Type B pancreatic cell (in vitro differentiated cells): ENCODE results near the gene ESAM. TPM values are rescaled to one million over a fixed set of nuclear protein-coding genes. Genes with fewer than 3 reads are reported as not detected.
A peak's percentile ranks its signal among the peaks of the same experiment; 100 is the strongest.

Experiments
- DNase-seq: peaks from one replicate; pipeline ENCODE4 v3.0.0; 2021; ENCODE audit warnings: mixed read lengths; ENCODE audit not compliant: unreplicated experiment; ENCODE audit errors: extremely low spot score
- H3K27ac Mint-ChIP-seq: 2 replicates; pipeline ENCODE4 v1.8.0; 2021; ENCODE audit warnings: mild to moderate bottlenecking, mixed read lengths
- H3K27me3 Mint-ChIP-seq: 2 replicates; pipeline ENCODE4 v1.8.0; 2021; ENCODE audit warnings: mixed read lengths
- H3K36me3 Mint-ChIP-seq: 2 replicates; pipeline ENCODE4 v1.8.0; 2021; ENCODE audit warnings: mixed read lengths
- H3K4me1 Mint-ChIP-seq: one replicate; pipeline ENCODE4 v1.8.0; 2021; ENCODE audit warnings: mixed read lengths; ENCODE audit not compliant: unreplicated experiment
- H3K4me3 Mint-ChIP-seq: 2 replicates; pipeline ENCODE4 v1.8.0; 2021; ENCODE audit warnings: mild to moderate bottlenecking, mixed read lengths
- H3K9me3 Mint-ChIP-seq: 2 replicates; pipeline ENCODE4 v1.8.0; 2021; ENCODE audit warnings: mixed read lengths
- CTCF ChIP-seq: fragments of 200-600 bp; sonication (generic); conservative IDR thresholded peaks from 2 replicates; pipeline ENCODE4 v1.5.0; 2021; ENCODE audit warnings: antibody characterized with exemption, mild to moderate bottlenecking
- total RNA-seq: library from RNA; stranded (reverse); gene quantifications from 2 replicates; pipeline ENCODE4 v1.2.1, GENCODE V29; 2021; ENCODE audit warnings: low replicate concordance

Gene ESAM
- total RNA-seq, 1 donor from 2014 or later, result 3.7 TPM

- DNase-seq, result no peak
- no peak overlapping the region for H3K4me3 Mint-ChIP-seq
- H3K9me3 Mint-ChIP-seq, result no peaks in the 10 kb centered on the region
- no peaks in the 10 kb centered on the region for H3K27me3 Mint-ChIP-seq
- H3K27ac Mint-ChIP-seq, result no peak overlapping the region
- peaks cover 25% of the 10 kb centered on the region for H3K36me3 Mint-ChIP-seq
- TF ChIP-seq CTCF, result no peak
- H3K4me1 Mint-ChIP-seq, result no peaks in the 10 kb centered on the region
Observed at GRCh38 chr11:124769806-124770774, 8.0 kb upstream of the ESAM start.

- H3K27ac Mint-ChIP-seq, result no peak overlapping the region
Observed at GRCh38 chr11:124768914-124769313, 6.8 kb upstream of the ESAM start.

GRCh38 chr11:124766156-124766555, 4.1 kb upstream of the ESAM start:
- Mint-ChIP-seq H3K4me3 (no peak overlapping the region), H3K9me3 (no peaks in the 10 kb centered on the region), H3K27ac (no peak overlapping the region), H3K4me1 (peaks cover 11% of the 10 kb centered on the region), H3K36me3 (peaks cover 19% of the 10 kb centered on the region), H3K27me3 (peaks cover 18% of the 10 kb centered on the region)
- no peak for DNase-seq
- no peak for TF ChIP-seq CTCF

More at GRCh38 chr11:124768914-124769313, 6.8 kb upstream of the ESAM start:
- Mint-ChIP-seq H3K9me3 (no peaks in the 10 kb centered on the region), H3K4me3 (no peak overlapping the region), H3K36me3 (peaks cover 22% of the 10 kb centered on the region), H3K4me1 (peaks cover under 1% of the 10 kb centered on the region), H3K27me3 (no peaks in the 10 kb centered on the region)
- no peak for DNase-seq
- no peak for TF ChIP-seq CTCF

GRCh38 chr11:124763156-124763947, 1.3 kb upstream of the ESAM start:
- TF ChIP-seq CTCF, result peak; percentile 89
- peak overlapping the region; percentile 91 for H3K4me3 Mint-ChIP-seq
- peaks cover 46% of the 10 kb centered on the region for H3K27me3 Mint-ChIP-seq
- H3K9me3 Mint-ChIP-seq, result no peaks in the 10 kb centered on the region
- DNase-seq, result no peak
- peak overlapping the region; percentile 80 for H3K27ac Mint-ChIP-seq
- peaks cover 10% of the 10 kb centered on the region for H3K36me3 Mint-ChIP-seq
- peaks cover 19% of the 10 kb centered on the region for H3K4me1 Mint-ChIP-seq

- peak overlapping the region; percentile 91 for H3K4me3 Mint-ChIP-seq
- peaks cover 53% of the 10 kb centered on the region for H3K27me3 Mint-ChIP-seq
- H3K4me1 Mint-ChIP-seq, result peaks cover 23% of the 10 kb centered on the region
- H3K36me3 Mint-ChIP-seq, result peaks cover 9% of the 10 kb centered on the region
- no peak for DNase-seq
- no peaks in the 10 kb centered on the region for H3K9me3 Mint-ChIP-seq
- TF ChIP-seq CTCF, result no peak
- H3K27ac Mint-ChIP-seq, result peak overlapping the region; percentile 80
Observed at GRCh38 chr11:124762624-124763155, 600 bp upstream of the ESAM start.
